ENCODE measurements around the gene RPS6KA4.

The RPS6KA4 gene

GRCh38 chr11:64379817-64380709 lies 21.1 kb downstream of the RPS6KA4 start:
- peaks cover 4% of the 10 kb centered on the region for H3K4me1 ChIP-seq (ENCODE audit: control insufficient read depth, insufficient read depth, low read length)
- H3K27me3 ChIP-seq (ENCODE audit: control insufficient read depth, insufficient read depth, low read length) = no peaks in the 10 kb centered on the region
- no peaks in the 10 kb centered on the region for H3K36me3 ChIP-seq (ENCODE audit: control insufficient read depth, insufficient read depth, low read length)
- no peak overlapping the region for H3K4me3 ChIP-seq (ENCODE audit: low read length)
- no peak overlapping the region for H3K9ac ChIP-seq (ENCODE audit: low read length)
- H3K27ac ChIP-seq (ENCODE audit: low read depth, low read length) = no peak overlapping the region

- Histone ChIP-seq H3K27me3 (ENCODE audit: control insufficient read depth, insufficient read depth, low read length) (no peaks in the 10 kb centered on the region), H3K9ac (ENCODE audit: low read length) (no peak overlapping the region), H3K36me3 (ENCODE audit: control insufficient read depth, insufficient read depth, low read length) (no peaks in the 10 kb centered on the region), H3K4me1 (ENCODE audit: control insufficient read depth, insufficient read depth, low read length) (peaks cover 6% of the 10 kb centered on the region), H3K27ac (ENCODE audit: low read depth, low read length) (no peak overlapping the region), H3K4me3 (ENCODE audit: low read length) (no peak overlapping the region)
Measured at GRCh38 chr11:64381350-64381749, 22.4 kb downstream of the RPS6KA4 start.

GRCh38 chr11:64382047-64382446 lies 23.1 kb downstream of the RPS6KA4 start:
- H3K27ac ChIP-seq (ENCODE audit: low read depth, low read length) = no peak overlapping the region
- H3K9ac ChIP-seq (ENCODE audit: low read length) = no peak overlapping the region
- no peaks in the 10 kb centered on the region for H3K27me3 ChIP-seq (ENCODE audit: control insufficient read depth, insufficient read depth, low read length)
- H3K36me3 ChIP-seq (ENCODE audit: control insufficient read depth, insufficient read depth, low read length) = no peaks in the 10 kb centered on the region
- peaks cover 6% of the 10 kb centered on the region for H3K4me1 ChIP-seq (ENCODE audit: control insufficient read depth, insufficient read depth, low read length)
- no peak overlapping the region for H3K4me3 ChIP-seq (ENCODE audit: low read length)

- Histone ChIP-seq H3K27ac (ENCODE audit: low read depth, low read length) (no peak overlapping the region), H3K4me1 (ENCODE audit: control insufficient read depth, insufficient read depth, low read length) (peaks cover 6% of the 10 kb centered on the region), H3K4me3 (ENCODE audit: low read length) (no peak overlapping the region), H3K27me3 (ENCODE audit: control insufficient read depth, insufficient read depth, low read length) (no peaks in the 10 kb centered on the region), H3K9ac (ENCODE audit: low read length) (no peak overlapping the region), H3K36me3 (ENCODE audit: control insufficient read depth, insufficient read depth, low read length) (no peaks in the 10 kb centered on the region)
Measured at GRCh38 chr11:64382586-64382985, 23.6 kb downstream of the RPS6KA4 start.

- no peak overlapping the region for H3K4me3 ChIP-seq (ENCODE audit: low read length)
- no peaks in the 10 kb centered on the region for H3K27me3 ChIP-seq (ENCODE audit: control insufficient read depth, insufficient read depth, low read length)
- no peak overlapping the region for H3K27ac ChIP-seq (ENCODE audit: low read depth, low read length)
- no peaks in the 10 kb centered on the region for H3K36me3 ChIP-seq (ENCODE audit: control insufficient read depth, insufficient read depth, low read length)
- H3K4me1 ChIP-seq (ENCODE audit: control insufficient read depth, insufficient read depth, low read length) = peaks cover 6% of the 10 kb centered on the region
- no peak overlapping the region for H3K9ac ChIP-seq (ENCODE audit: low read length)
Measured at GRCh38 chr11:64383580-64383979, 24.6 kb downstream of the RPS6KA4 start.

- Histone ChIP-seq H3K4me1 (ENCODE audit: control insufficient read depth, insufficient read depth, low read length) (peaks cover 4% of the 10 kb centered on the region), H3K27ac (ENCODE audit: low read depth, low read length) (no peak overlapping the region), H3K27me3 (ENCODE audit: control insufficient read depth, insufficient read depth, low read length) (no peaks in the 10 kb centered on the region), H3K36me3 (ENCODE audit: control insufficient read depth, insufficient read depth, low read length) (no peaks in the 10 kb centered on the region), H3K4me3 (ENCODE audit: low read length) (no peak overlapping the region), H3K9ac (ENCODE audit: low read length) (no peak overlapping the region)
Measured at GRCh38 chr11:64384028-64384737, 25.2 kb downstream of the RPS6KA4 start.

- Histone ChIP-seq H3K36me3 (ENCODE audit: control insufficient read depth, insufficient read depth, low read length) (no peaks in the 10 kb centered on the region), H3K27ac (ENCODE audit: low read depth, low read length) (no peak overlapping the region), H3K9ac (ENCODE audit: low read length) (no peak overlapping the region), H3K27me3 (ENCODE audit: control insufficient read depth, insufficient read depth, low read length) (no peaks in the 10 kb centered on the region), H3K4me1 (ENCODE audit: control insufficient read depth, insufficient read depth, low read length) (peaks cover 4% of the 10 kb centered on the region), H3K4me3 (ENCODE audit: low read length) (no peak overlapping the region)
Measured at GRCh38 chr11:64384981-64385944, 26.3 kb downstream of the RPS6KA4 start.

GRCh38 chr11:64385945-64386704 lies 27.2 kb downstream of the RPS6KA4 start:
- H3K4me3 ChIP-seq (ENCODE audit: low read length) = no peak overlapping the region
- H3K36me3 ChIP-seq (ENCODE audit: control insufficient read depth, insufficient read depth, low read length) = no peaks in the 10 kb centered on the region
- H3K9ac ChIP-seq (ENCODE audit: low read length) = no peak overlapping the region
- peaks cover 4% of the 10 kb centered on the region for H3K4me1 ChIP-seq (ENCODE audit: control insufficient read depth, insufficient read depth, low read length)
- H3K27ac ChIP-seq (ENCODE audit: low read depth, low read length) = no peak overlapping the region
- no peaks in the 10 kb centered on the region for H3K27me3 ChIP-seq (ENCODE audit: control insufficient read depth, insufficient read depth, low read length)

GRCh38 chr11:64387916-64388315 lies 29.0 kb downstream of the RPS6KA4 start:
- Histone ChIP-seq H3K4me3 (ENCODE audit: low read length) (no peak overlapping the region), H3K27ac (ENCODE audit: low read depth, low read length) (no peak overlapping the region), H3K9ac (ENCODE audit: low read length) (no peak overlapping the region), H3K4me1 (ENCODE audit: control insufficient read depth, insufficient read depth, low read length) (peaks cover 4% of the 10 kb centered on the region), H3K27me3 (ENCODE audit: control insufficient read depth, insufficient read depth, low read length) (no peaks in the 10 kb centered on the region), H3K36me3 (ENCODE audit: control insufficient read depth, insufficient read depth, low read length) (no peaks in the 10 kb centered on the region)

- Histone ChIP-seq H3K36me3 (ENCODE audit: control insufficient read depth, insufficient read depth, low read length) (no peaks in the 10 kb centered on the region), H3K27me3 (ENCODE audit: control insufficient read depth, insufficient read depth, low read length) (no peaks in the 10 kb centered on the region), H3K9ac (ENCODE audit: low read length) (no peak overlapping the region), H3K4me3 (ENCODE audit: low read length) (no peak overlapping the region), H3K27ac (ENCODE audit: low read depth, low read length) (no peak overlapping the region), H3K4me1 (ENCODE audit: control insufficient read depth, insufficient read depth, low read length) (peaks cover 4% of the 10 kb centered on the region)
Measured at GRCh38 chr11:64388894-64389293, 29.9 kb downstream of the RPS6KA4 start.

GRCh38 chr11:64389851-64390250 lies 30.9 kb downstream of the RPS6KA4 start:
- Histone ChIP-seq H3K4me1 (ENCODE audit: control insufficient read depth, insufficient read depth, low read length) (peaks cover 4% of the 10 kb centered on the region), H3K9ac (ENCODE audit: low read length) (no peak overlapping the region), H3K27ac (ENCODE audit: low read depth, low read length) (no peak overlapping the region), H3K36me3 (ENCODE audit: control insufficient read depth, insufficient read depth, low read length) (no peaks in the 10 kb centered on the region), H3K4me3 (ENCODE audit: low read length) (no peak overlapping the region), H3K27me3 (ENCODE audit: control insufficient read depth, insufficient read depth, low read length) (no peaks in the 10 kb centered on the region)
